Measurements from ENCODE around the gene KDM5A.

The KDM5A gene

GRCh38 chr12:337039-337438, 52.1 kb downstream of the KDM5A start:
- Histone ChIP-seq H3K36me3 (peaks cover 94% of the 10 kb centered on the region), H3K27me3 (no peaks in the 10 kb centered on the region)

GRCh38 chr12:334125-334524, 55.0 kb downstream of the KDM5A start:
- Histone ChIP-seq H3K27ac (no peak overlapping the region), H3K4me1 (no peaks in the 10 kb centered on the region), H3K4me3 (no peak overlapping the region), H3K9me3 (no peaks in the 10 kb centered on the region), H3K27me3 (no peaks in the 10 kb centered on the region), H3K9ac (no peak overlapping the region), H3K4me2 (no peak overlapping the region), H3K36me3 (peaks cover 88% of the 10 kb centered on the region), H4K20me1 (peaks cover 76% of the 10 kb centered on the region)
- TF ChIP-seq Cebpa-rat (IDR thresholded peaks at IDR 0.05): no peak

More at GRCh38 chr12:337039-337438, 52.1 kb downstream of the KDM5A start:
- no peak overlapping the region for H3K9ac ChIP-seq
- no peaks in the 10 kb centered on the region for H3K4me1 ChIP-seq
- peaks cover 78% of the 10 kb centered on the region for H4K20me1 ChIP-seq
- no peak overlapping the region for H3K4me2 ChIP-seq
- TF ChIP-seq Cebpa-rat (IDR thresholded peaks at IDR 0.05): no peak
- H3K27ac ChIP-seq: no peak overlapping the region
- no peak overlapping the region for H3K4me3 ChIP-seq
- H3K9me3 ChIP-seq: peaks cover 7% of the 10 kb centered on the region; the same call in 1 of the 2 replicates

GRCh38 chr12:332581-333205, 56.4 kb downstream of the KDM5A start:
- Histone ChIP-seq H3K27me3 (no peaks in the 10 kb centered on the region), H3K9me3 (no peaks in the 10 kb centered on the region), H3K4me2 (no peak overlapping the region), H3K9ac (no peak overlapping the region), H4K20me1 (peaks cover 68% of the 10 kb centered on the region), H3K4me1 (no peaks in the 10 kb centered on the region), H3K27ac (no peak overlapping the region), H3K4me3 (no peak overlapping the region), H3K36me3 (peaks cover 88% of the 10 kb centered on the region)
- TF ChIP-seq Cebpa-rat (IDR thresholded peaks at IDR 0.05): no peak

- Histone ChIP-seq H3K27me3 (no peaks in the 10 kb centered on the region), H3K4me2 (no peak overlapping the region), H3K36me3 (peaks cover 89% of the 10 kb centered on the region), H3K9me3 (no peaks in the 10 kb centered on the region), H3K9ac (no peak overlapping the region), H4K20me1 (peaks cover 69% of the 10 kb centered on the region), H3K27ac (no peak overlapping the region), H3K4me1 (no peaks in the 10 kb centered on the region), H3K4me3 (no peak overlapping the region)
- TF ChIP-seq Cebpa-rat (IDR thresholded peaks at IDR 0.05): no peak
Observed at GRCh38 chr12:331287-331686, 57.8 kb downstream of the KDM5A start.

GRCh38 chr12:325906-326305, 63.2 kb downstream of the KDM5A start:
- Histone ChIP-seq H3K9ac (no peak overlapping the region), H3K36me3 (peaks cover 92% of the 10 kb centered on the region), H3K4me2 (no peak overlapping the region), H3K4me1 (no peaks in the 10 kb centered on the region), H3K27me3 (no peaks in the 10 kb centered on the region), H3K9me3 (no peaks in the 10 kb centered on the region), H3K4me3 (no peak overlapping the region), H4K20me1 (peaks cover 65% of the 10 kb centered on the region), H3K27ac (no peak overlapping the region)
- TF ChIP-seq Cebpa-rat (IDR thresholded peaks at IDR 0.05): no peak

GRCh38 chr12:323507-323906, 65.6 kb downstream of the KDM5A start:
- H4K20me1 ChIP-seq: peaks cover 80% of the 10 kb centered on the region
- H3K9me3 ChIP-seq: no peaks in the 10 kb centered on the region
- no peaks in the 10 kb centered on the region for H3K27me3 ChIP-seq
- H3K9ac ChIP-seq: no peak overlapping the region
- no peak overlapping the region for H3K4me2 ChIP-seq
- TF ChIP-seq Cebpa-rat (IDR thresholded peaks at IDR 0.05): no peak
- no peak overlapping the region for H3K27ac ChIP-seq
- no peak overlapping the region for H3K4me3 ChIP-seq
- peaks cover 99% of the 10 kb centered on the region for H3K36me3 ChIP-seq
- no peaks in the 10 kb centered on the region for H3K4me1 ChIP-seq

- no peaks in the 10 kb centered on the region for H3K27me3 ChIP-seq
- no peak overlapping the region for H3K9ac ChIP-seq
- no peak overlapping the region for H3K4me2 ChIP-seq
- H3K4me1 ChIP-seq: no peaks in the 10 kb centered on the region
- H3K36me3 ChIP-seq: peaks cover 100% of the 10 kb centered on the region
- H3K4me3 ChIP-seq: no peak overlapping the region
- peak; percentile 14; the same call in 1 of the 2 replicates for TF ChIP-seq Cebpa-rat (IDR thresholded peaks at IDR 0.05)
- no peaks in the 10 kb centered on the region for H3K9me3 ChIP-seq
- no peak overlapping the region for H3K27ac ChIP-seq
- peaks cover 64% of the 10 kb centered on the region for H4K20me1 ChIP-seq
Observed at GRCh38 chr12:321606-322326, 67.4 kb downstream of the KDM5A start.

GRCh38 chr12:318759-319515, 70.2 kb downstream of the KDM5A start:
- TF ChIP-seq Cebpa-rat (IDR thresholded peaks at IDR 0.05): no peak
- H3K9ac ChIP-seq: no peak overlapping the region
- peaks cover 100% of the 10 kb centered on the region for H3K36me3 ChIP-seq
- H3K9me3 ChIP-seq: peaks cover 8% of the 10 kb centered on the region
- H3K4me1 ChIP-seq: no peaks in the 10 kb centered on the region
- no peak overlapping the region for H3K4me3 ChIP-seq
- H3K27me3 ChIP-seq: no peaks in the 10 kb centered on the region
- H4K20me1 ChIP-seq: peaks cover 50% of the 10 kb centered on the region
- no peak overlapping the region for H3K27ac ChIP-seq
- no peak overlapping the region for H3K4me2 ChIP-seq

GRCh38 chr12:308511-308910, 80.6 kb downstream of the KDM5A start:
- Histone ChIP-seq H3K9ac (no peak overlapping the region), H3K36me3 (peaks cover 100% of the 10 kb centered on the region)

GRCh38 chr12:307406-307805, 81.7 kb downstream of the KDM5A start:
- H3K4me1 ChIP-seq: no peaks in the 10 kb centered on the region
- no peak overlapping the region for H3K4me3 ChIP-seq
- peaks cover 100% of the 10 kb centered on the region for H3K36me3 ChIP-seq

More at GRCh38 chr12:308511-308910, 80.6 kb downstream of the KDM5A start:
- no peak overlapping the region for H3K4me2 ChIP-seq
- no peak overlapping the region for H3K27ac ChIP-seq
- no peaks in the 10 kb centered on the region for H3K27me3 ChIP-seq
- no peaks in the 10 kb centered on the region for H3K4me1 ChIP-seq
- H3K4me3 ChIP-seq: no peak overlapping the region
- TF ChIP-seq Cebpa-rat (IDR thresholded peaks at IDR 0.05): no peak
- peaks cover 21% of the 10 kb centered on the region for H3K9me3 ChIP-seq
- peaks cover 47% of the 10 kb centered on the region for H4K20me1 ChIP-seq

More at GRCh38 chr12:307406-307805, 81.7 kb downstream of the KDM5A start:
- Histone ChIP-seq H3K27me3 (no peaks in the 10 kb centered on the region), H3K27ac (no peak overlapping the region), H3K4me2 (no peak overlapping the region), H3K9ac (no peak overlapping the region), H4K20me1 (peaks cover 59% of the 10 kb centered on the region), H3K9me3 (peaks cover 22% of the 10 kb centered on the region)
- no peak for TF ChIP-seq Cebpa-rat (IDR thresholded peaks at IDR 0.05)

Measured in BLaER1 (cell line).